Mesodermal cell (in vitro differentiated cells): ENCODE measurements around the gene COL25A1.

Experiments
- H3K27ac ChIP-seq: 2 replicates; pipeline ENCODE4 v1.7.0; 2013; ENCODE audit warnings: mild to moderate bottlenecking, low read depth, low read length, moderate library complexity; ENCODE audit not compliant: severe bottlenecking
- H3K36me3 ChIP-seq: 2 replicates; pipeline ENCODE4 v1.7.1; 2013; ENCODE audit warnings: mild to moderate bottlenecking, low read length, moderate library complexity; ENCODE audit not compliant: control insufficient read depth, insufficient read depth
- H3K4me1 ChIP-seq: one replicate; pipeline ENCODE4 v1.7.1; 2013; ENCODE audit warnings: mild to moderate bottlenecking, low read length; ENCODE audit not compliant: insufficient read depth, control insufficient read depth, poor library complexity, severe bottlenecking
- H3K4me3 ChIP-seq: 2 replicates; pipeline ENCODE4 v1.7.0; 2013; ENCODE audit warnings: low read length, control low read depth, mild to moderate bottlenecking; ENCODE audit not compliant: insufficient read depth, poor library complexity, severe bottlenecking; ENCODE audit errors: extremely low read depth
- H3K9me3 ChIP-seq: 2 replicates; pipeline ENCODE4 v1.7.1; 2013; ENCODE audit warnings: mild to moderate bottlenecking, low read length, moderate library complexity; ENCODE audit not compliant: control insufficient read depth
- WGBS, 2 experiments: methylation state at CpG; one replicate each; pipeline ENCODE4 v1.1.5; 2013; ENCODE audit warnings: missing lambda C conversion rate in 2 of 2; ENCODE audit not compliant: insufficient coverage in 2 of 2; 5-methylcytosine and 5-hydroxymethylcytosine counted together

Gene COL25A1

DNA sequence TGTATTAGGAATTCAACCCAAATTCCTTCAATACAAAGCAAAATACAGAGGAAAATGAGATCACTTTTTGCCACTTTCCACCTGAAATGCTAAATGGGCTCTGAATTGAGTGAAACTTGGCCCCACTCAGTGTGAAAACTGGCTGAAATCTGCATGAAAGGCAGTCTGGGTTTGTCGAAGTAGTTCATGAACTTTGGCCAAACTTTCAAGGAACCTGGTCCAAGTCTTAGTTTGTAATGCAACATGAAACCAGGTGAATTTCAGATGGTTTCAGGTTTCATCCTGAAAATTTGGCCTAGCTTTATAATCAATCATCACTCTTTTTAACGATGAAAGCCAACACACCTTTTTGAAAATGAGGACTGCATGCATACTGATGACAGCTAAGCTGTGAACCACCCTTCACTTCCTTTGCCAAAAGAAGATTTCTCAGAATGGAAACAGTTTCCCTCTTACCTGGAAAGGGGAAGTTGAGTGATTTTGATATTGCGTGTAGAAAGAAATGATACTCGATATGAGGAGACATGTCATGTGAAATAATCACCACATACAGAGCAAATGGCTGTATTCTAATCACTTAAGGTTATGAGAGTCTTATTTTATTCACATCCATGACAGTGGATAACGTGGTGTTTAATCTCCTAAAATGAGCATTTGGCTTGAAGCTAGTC, 329.7 kb downstream of the COL25A1 start:
- WGBS, 2 experiments, result 73 to 97% methylated on average over 2 to 3 of the region's 5 CpGs
- Histone ChIP-seq H3K4me1 (no peaks in the 10 kb centered on the region), H3K9me3 (no peaks in the 10 kb centered on the region), H3K36me3 (no peaks in the 10 kb centered on the region), H3K27ac (no peak overlapping the region), H3K4me3 (no peak overlapping the region)

DNA sequence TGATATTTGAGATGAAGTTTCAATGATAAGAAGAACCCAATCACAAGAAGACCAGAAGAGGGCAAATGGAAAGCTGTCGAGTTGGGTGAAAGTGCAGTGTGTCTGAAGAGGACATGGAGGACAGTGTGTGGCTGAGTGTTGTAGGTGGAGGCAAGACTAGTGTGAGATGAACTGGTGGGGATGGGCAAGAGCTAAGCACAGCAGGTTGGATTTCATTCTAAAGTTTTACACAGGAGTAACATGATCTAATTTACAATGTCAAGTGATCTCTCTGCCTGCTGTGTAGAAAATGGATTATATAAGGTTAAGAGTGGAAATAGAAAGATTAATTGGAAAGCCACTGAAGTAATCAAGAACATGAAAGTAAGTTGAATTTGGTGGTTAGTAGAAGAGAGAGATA, 331.0 kb downstream of the COL25A1 start:
- H3K27ac ChIP-seq, result no peak overlapping the region
- H3K4me3 ChIP-seq, result no peak overlapping the region
- no peaks in the 10 kb centered on the region for H3K9me3 ChIP-seq
- 0% methylated on average over 1 of the region's 1 CpG; no CpG with 5 or more reads in 1 of the 2 experiments for WGBS, 2 experiments
- no peaks in the 10 kb centered on the region for H3K36me3 ChIP-seq
- H3K4me1 ChIP-seq, result no peaks in the 10 kb centered on the region

DNA sequence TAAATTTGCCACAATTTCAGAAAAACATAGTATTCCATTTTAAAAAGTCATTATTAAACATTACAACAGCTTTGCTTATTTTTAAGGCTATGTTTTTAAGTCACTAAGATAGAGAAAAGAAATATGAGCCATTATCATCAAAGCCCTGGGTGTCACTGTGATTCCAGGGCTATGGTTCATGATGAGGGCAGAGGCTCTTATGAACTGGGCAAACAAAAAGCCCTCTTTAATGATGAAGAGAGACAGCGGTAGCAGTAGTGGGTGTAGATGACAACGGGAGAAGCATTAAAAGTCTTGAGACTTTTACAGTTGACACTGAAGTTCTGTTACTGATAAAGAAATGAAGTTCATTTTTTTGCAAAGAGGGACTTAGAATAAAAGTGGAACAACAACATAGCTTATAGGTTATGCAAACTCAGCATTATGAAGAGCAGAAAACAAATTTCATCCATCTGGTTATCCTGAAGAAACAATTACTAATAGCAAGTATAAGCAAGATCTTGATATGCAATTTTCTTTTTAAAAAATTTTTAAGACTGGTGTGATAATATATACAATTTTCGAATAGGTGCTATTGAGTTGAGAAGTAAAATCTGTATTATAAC, 336.9 kb downstream of the COL25A1 start:
- Histone ChIP-seq H3K4me1 (no peaks in the 10 kb centered on the region), H3K27ac (no peak overlapping the region), H3K9me3 (no peaks in the 10 kb centered on the region), H3K36me3 (no peaks in the 10 kb centered on the region), H3K4me3 (no peak overlapping the region)
- WGBS, 2 experiments, result 84 to 95% methylated on average over 2 of the region's 3 CpGs

DNA sequence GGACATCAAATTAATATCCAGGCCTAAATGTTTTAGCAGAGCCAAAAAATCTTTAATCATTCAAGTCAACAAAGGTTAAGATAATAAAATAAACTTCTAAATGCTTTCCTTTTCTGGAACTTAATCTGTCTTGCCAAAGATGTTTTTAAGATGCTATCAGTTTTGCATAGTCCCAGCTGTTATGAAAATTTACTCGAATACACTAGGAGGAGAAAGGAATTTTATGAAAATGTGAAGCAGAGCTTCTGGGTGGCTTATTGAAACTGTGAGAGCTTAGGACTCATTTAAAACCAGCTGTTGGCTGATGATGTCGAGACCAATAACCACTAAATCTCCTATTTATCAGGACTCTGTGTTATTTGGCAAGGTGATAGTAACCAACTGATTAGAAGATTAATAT, 337.4 kb downstream of the COL25A1 start:
- WGBS, 2 experiments, result no CpG with 5 or more reads among the region's 2 CpGs
- Histone ChIP-seq H3K27ac (no peak overlapping the region), H3K9me3 (no peaks in the 10 kb centered on the region), H3K36me3 (no peaks in the 10 kb centered on the region), H3K4me1 (no peaks in the 10 kb centered on the region), H3K4me3 (no peak overlapping the region)

DNA sequence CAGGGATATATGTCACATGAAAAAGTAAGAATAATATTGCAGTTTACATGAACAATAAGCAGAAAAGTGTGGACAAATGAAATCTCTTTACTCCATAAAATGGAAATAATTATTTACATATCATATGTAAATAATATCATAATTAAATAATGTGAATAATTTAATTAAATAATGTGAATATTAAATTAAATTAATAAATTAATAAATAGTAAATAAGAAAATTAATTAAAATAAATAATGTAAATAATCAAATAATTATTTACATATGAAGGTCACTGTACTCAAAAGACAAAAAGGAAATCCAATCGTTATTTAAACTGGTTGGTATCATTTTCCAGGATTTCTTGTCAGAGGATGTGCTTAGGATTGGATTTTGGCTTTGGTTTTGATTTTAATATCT, 338.5 kb downstream of the COL25A1 start:
- Histone ChIP-seq H3K27ac (no peak overlapping the region), H3K4me3 (no peak overlapping the region), H3K9me3 (no peaks in the 10 kb centered on the region), H3K36me3 (no peaks in the 10 kb centered on the region), H3K4me1 (no peaks in the 10 kb centered on the region)
- WGBS, 2 experiments, result no CpG with 5 or more reads among the region's 1 CpG

DNA sequence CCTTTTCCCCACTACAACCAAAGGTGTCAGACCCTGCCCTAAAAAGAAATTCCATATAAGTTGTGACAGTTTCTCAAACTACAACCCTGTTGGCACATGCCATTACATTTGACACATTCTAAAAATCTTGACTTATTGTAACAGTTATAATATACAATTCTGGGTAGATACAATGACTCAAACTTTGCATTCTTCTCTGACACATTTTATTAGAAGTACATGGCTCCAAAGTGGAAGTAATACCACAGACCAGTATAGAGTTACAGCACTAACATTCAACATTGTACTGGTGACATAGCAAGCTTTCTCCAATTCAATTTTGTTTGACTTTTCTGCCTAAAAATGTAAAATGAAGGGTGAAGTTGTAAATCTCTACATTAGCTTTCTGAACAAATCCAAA, 343.0 kb downstream of the COL25A1 start:
- no peak overlapping the region for H3K27ac ChIP-seq
- H3K36me3 ChIP-seq, result no peaks in the 10 kb centered on the region
- H3K4me1 ChIP-seq, result no peaks in the 10 kb centered on the region
- no peak overlapping the region for H3K4me3 ChIP-seq
- H3K9me3 ChIP-seq, result no peaks in the 10 kb centered on the region

DNA sequence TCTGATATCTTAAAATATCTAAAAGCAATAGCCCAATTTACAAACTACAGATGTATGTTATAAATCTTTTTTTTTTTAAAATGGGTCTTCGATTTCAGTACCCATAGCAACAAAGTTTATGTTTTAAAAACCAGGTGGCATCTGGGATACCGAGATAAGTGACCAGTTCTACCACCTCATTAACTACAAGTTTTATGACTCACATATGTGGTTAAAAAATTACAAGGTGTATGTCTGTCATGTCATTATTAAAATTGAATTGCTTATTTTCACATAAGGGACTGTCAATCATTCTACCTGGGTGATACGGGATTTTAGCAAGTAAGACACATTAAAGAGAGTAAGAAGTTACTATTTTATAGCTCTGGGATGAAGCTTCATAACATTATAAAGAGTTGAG, 347.6 kb downstream of the COL25A1 start:
- Histone ChIP-seq H3K4me1 (no peaks in the 10 kb centered on the region), H3K36me3 (no peaks in the 10 kb centered on the region), H3K9me3 (no peaks in the 10 kb centered on the region), H3K4me3 (no peak overlapping the region), H3K27ac (no peak overlapping the region)
- no CpG with 5 or more reads among the region's 3 CpGs for WGBS, 2 experiments

DNA sequence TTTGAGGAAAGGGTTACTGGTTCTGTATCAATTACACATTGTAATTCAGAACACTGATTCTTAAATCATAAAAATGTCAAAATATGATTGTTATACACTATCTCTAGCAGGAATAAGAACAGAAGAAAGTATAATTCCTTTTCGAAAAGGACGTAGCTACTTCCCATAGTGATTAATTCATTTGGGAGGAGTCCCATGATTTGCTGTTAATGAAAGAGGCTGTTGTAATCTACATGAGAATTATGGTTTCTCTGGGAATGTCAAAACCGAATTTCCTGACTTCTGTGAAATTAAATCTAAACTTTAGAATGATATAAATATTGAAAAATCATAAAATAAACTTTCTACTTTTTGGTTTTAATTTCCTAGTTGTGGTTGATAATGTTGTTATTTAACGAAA, 348.5 kb downstream of the COL25A1 start:
- no peak overlapping the region for H3K4me3 ChIP-seq
- WGBS, 2 experiments, result no CpG with 5 or more reads among the region's 4 CpGs
- no peak overlapping the region for H3K27ac ChIP-seq
- no peaks in the 10 kb centered on the region for H3K9me3 ChIP-seq
- no peaks in the 10 kb centered on the region for H3K36me3 ChIP-seq
- H3K4me1 ChIP-seq, result no peaks in the 10 kb centered on the region

DNA sequence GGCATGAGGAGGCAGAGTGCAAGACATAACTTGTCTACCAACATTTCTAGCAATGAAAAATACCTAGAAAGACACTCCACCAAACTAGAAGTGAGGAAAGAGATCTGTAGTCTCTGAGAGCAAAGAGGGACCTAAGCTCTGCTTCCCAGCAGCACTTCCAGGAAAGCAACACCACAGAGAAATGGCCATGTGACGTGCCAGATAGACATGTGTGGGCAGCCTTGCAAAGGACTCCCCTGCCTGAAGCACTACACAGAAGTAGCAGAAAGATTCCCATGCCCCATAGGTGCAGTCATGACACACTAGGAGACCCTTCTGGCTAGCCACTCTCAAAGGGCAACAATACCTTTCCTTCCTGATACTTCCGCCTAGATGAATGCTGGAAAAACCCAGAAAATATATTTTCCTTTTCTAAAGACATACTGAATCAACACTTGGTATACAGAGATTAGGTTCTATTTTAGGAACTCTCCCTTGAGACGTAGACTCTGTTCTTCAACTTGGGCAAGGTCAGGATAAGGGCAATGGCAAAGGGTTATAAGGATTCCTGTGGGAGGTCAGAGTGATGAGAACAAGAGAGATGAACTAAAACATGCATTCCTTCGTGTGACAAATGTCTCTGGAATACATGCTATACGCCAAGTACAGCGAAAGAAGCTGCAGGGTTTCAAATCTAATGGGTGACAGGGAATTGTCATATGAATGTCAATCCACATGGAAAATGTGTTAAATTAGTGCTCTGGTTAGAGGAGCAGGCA, 352.1 kb downstream of the COL25A1 start:
- 89 to 93% methylated on average over 4 to 5 of the region's 6 CpGs for WGBS, 2 experiments
- Histone ChIP-seq H3K36me3 (no peaks in the 10 kb centered on the region), H3K9me3 (no peaks in the 10 kb centered on the region), H3K4me3 (no peak overlapping the region), H3K4me1 (no peaks in the 10 kb centered on the region), H3K27ac (no peak overlapping the region)

DNA sequence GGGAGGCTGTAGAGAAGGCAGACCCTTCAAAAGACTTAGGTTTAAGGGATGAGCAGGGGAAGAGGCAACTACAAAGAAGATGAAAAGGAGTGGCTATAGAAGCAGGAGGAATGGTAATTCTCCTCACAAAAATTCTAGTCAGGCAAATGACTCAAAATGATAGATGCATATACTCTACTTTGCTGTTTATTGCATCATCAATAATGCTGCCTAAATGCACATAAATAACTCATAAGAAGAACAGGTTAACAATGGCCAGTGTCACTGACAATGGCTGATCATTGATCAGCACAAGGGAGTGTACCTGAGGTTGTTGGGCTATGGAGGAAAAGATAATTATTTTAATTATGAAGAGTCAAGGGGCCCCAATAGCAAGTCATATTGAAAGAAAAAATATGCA, 354.9 kb downstream of the COL25A1 start:
- Histone ChIP-seq H3K36me3 (no peaks in the 10 kb centered on the region), H3K9me3 (no peaks in the 10 kb centered on the region), H3K4me3 (no peak overlapping the region), H3K4me1 (no peaks in the 10 kb centered on the region), H3K27ac (no peak overlapping the region)

DNA sequence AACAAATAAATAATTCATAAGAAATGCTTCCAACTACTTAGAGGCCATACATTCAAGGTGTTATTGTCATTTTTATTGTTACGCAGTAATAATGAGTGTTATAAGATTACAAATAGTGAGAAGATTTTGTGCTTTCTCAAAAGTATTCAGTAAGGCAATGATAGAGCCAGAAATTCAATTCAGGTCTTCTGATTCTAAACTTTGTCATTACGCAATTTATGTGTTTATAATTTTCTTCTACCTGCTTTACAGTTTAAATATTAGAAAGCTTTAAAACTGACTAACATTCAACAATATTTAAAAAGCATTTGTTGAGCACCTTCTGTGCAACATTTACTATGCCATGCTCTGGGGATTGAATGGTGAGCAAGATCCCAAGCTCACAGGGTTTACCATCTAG, 356.2 kb downstream of the COL25A1 start:
- Histone ChIP-seq H3K36me3 (no peaks in the 10 kb centered on the region), H3K4me1 (no peaks in the 10 kb centered on the region), H3K27ac (no peak overlapping the region), H3K4me3 (no peak overlapping the region), H3K9me3 (no peaks in the 10 kb centered on the region)
- 100% methylated on average over 1 of the region's 2 CpGs; no CpG with 5 or more reads in 1 of the 2 experiments for WGBS, 2 experiments
